DND-41 (cell line): ENCODE results near the gene GPC6.

ENCODE experiments used
- ATAC-seq: fragments of 200-7000 bp; cut with Tn5 transposase; 3 replicates; pipeline ENCODE4 v1.9.1; 2021; ENCODE audit warnings: low read depth; ENCODE audit not compliant: insufficient read depth
- DNase-seq: peaks from one replicate; pipeline ENCODE4 v3.0.0-alpha.2; 2020
- H2AFZ ChIP-seq: 2 replicates; pipeline ENCODE4 v1.6.0; 2012; ENCODE audit warnings: low read depth, low read length
- H3K27ac ChIP-seq: 2 replicates; pipeline ENCODE4 v1.5.1; 2012; ENCODE audit warnings: low read length, inconsistent platforms
- H3K27me3 ChIP-seq: fragments of 200-600 bp; sonication (generic); 2 replicates; pipeline ENCODE4 v1.6.0; 2012; ENCODE audit warnings: low read length, mild to moderate bottlenecking, inconsistent platforms; ENCODE audit not compliant: insufficient read depth, poor library complexity
- H3K36me3 ChIP-seq: 2 replicates; pipeline ENCODE4 v1.5.1; 2012; ENCODE audit warnings: low read length, inconsistent platforms; ENCODE audit not compliant: insufficient read depth
- H3K4me1 ChIP-seq: 2 replicates; pipeline ENCODE4 v1.5.1; 2012; ENCODE audit warnings: mild to moderate bottlenecking, low read length; ENCODE audit not compliant: insufficient read depth
- H3K4me2 ChIP-seq: 2 replicates; pipeline ENCODE4 v1.6.0; 2012; ENCODE audit warnings: mild to moderate bottlenecking, moderate library complexity, low read length, inconsistent platforms; ENCODE audit not compliant: insufficient read depth
- H3K4me3 ChIP-seq, 2 experiments: fragments of 200-600 bp in 1 of 2; shearing (Covaris generic) in 1 of 2; 2 replicates each; pipeline ENCODE4 v1.5.1; 2012 to 2016; ENCODE audit warnings: inconsistent platforms in 2 of 2, low read length in 2 of 2, mild to moderate bottlenecking in 2 of 2, low read depth in 1 of 2, moderate library complexity in 1 of 2
- H3K79me2 ChIP-seq: 2 replicates; pipeline ENCODE4 v1.6.0; 2012; ENCODE audit warnings: low read length, inconsistent platforms; ENCODE audit not compliant: insufficient read depth
- H3K9ac ChIP-seq: 2 replicates; pipeline ENCODE4 v1.6.0; 2012; ENCODE audit warnings: low read depth, mild to moderate bottlenecking, inconsistent platforms, low read length, moderate library complexity
- H3K9me3 ChIP-seq: 2 replicates; pipeline ENCODE4 v1.5.1; 2012; ENCODE audit warnings: low read length, moderate library complexity, mild to moderate bottlenecking, inconsistent platforms; ENCODE audit not compliant: insufficient read depth, severe bottlenecking
- H4K20me1 ChIP-seq: 2 replicates; pipeline ENCODE4 v1.6.0; 2012; ENCODE audit warnings: low read length; ENCODE audit not compliant: insufficient read depth
- CTCF ChIP-seq: IDR thresholded peaks from 2 replicates; pipeline ENCODE4 v1.5.1; 2012; ENCODE audit warnings: borderline replicate concordance, low read length, moderate library complexity, mild to moderate bottlenecking; ENCODE audit not compliant: poor library complexity, severe bottlenecking; ENCODE audit errors: extremely low read depth
- EZH2 ChIP-seq: IDR thresholded peaks from 3 replicates; pipeline ENCODE4 v1.6.1; 2012; ENCODE audit warnings: borderline replicate concordance, low read depth, mild to moderate bottlenecking, moderate library complexity, low read length, inconsistent platforms; ENCODE audit not compliant: severe bottlenecking

Gene GPC6

GRCh38 chr13:94415500-94416237 lies 1189.1 kb downstream of the GPC6 start:
- Histone ChIP-seq H3K4me3 (no peak overlapping the region), H3K27me3 (peaks cover 3% of the 10 kb centered on the region), H3K9ac (no peak overlapping the region), H3K9me3 (peaks cover 3% of the 10 kb centered on the region), H2AFZ (no peak overlapping the region), H3K4me2 (no peak overlapping the region), H3K27ac (no peak overlapping the region), H3K79me2 (no peaks in the 10 kb centered on the region), H3K36me3 (no peaks in the 10 kb centered on the region), H3K4me1 (no peaks in the 10 kb centered on the region), H4K20me1 (no peaks in the 10 kb centered on the region)
- no peak for ATAC-seq
- TF ChIP-seq EZH2 (no peak), CTCF (no peak)
- DNase-seq, result no peak

- no peaks in the 10 kb centered on the region for H4K20me1 ChIP-seq
- no peak for DNase-seq
- no peak overlapping the region for H2AFZ ChIP-seq
These were observed 1190.0 kb downstream of the GPC6 start for GRCh38 chr13:94416454-94417080.

GRCh38 chr13:94417294-94417693 lies 1190.7 kb downstream of the GPC6 start:
- DNase-seq (no peak), ATAC-seq (no peak)
- Histone ChIP-seq H4K20me1 (no peaks in the 10 kb centered on the region), H3K9ac (no peak overlapping the region), H3K4me1 (no peaks in the 10 kb centered on the region), H3K4me3 (no peak overlapping the region), H3K79me2 (no peaks in the 10 kb centered on the region), H3K27me3 (peaks cover 3% of the 10 kb centered on the region), H2AFZ (no peak overlapping the region), H3K36me3 (no peaks in the 10 kb centered on the region), H3K4me2 (no peak overlapping the region), H3K9me3 (peaks cover 3% of the 10 kb centered on the region), H3K27ac (no peak overlapping the region)
- TF ChIP-seq CTCF (no peak), EZH2 (no peak)

More at GRCh38 chr13:94416454-94417080, 1190.0 kb downstream of the GPC6 start:
- H3K4me1 ChIP-seq, result no peaks in the 10 kb centered on the region
- H3K9me3 ChIP-seq, result peaks cover 3% of the 10 kb centered on the region
- no peak overlapping the region for H3K27ac ChIP-seq
- peaks cover 3% of the 10 kb centered on the region for H3K27me3 ChIP-seq
- ATAC-seq, result no peak
- H3K79me2 ChIP-seq, result no peaks in the 10 kb centered on the region
- no peak overlapping the region for H3K9ac ChIP-seq
- H3K36me3 ChIP-seq, result no peaks in the 10 kb centered on the region
- TF ChIP-seq CTCF (peak; percentile 50), EZH2 (no peak)
- no peak overlapping the region for H3K4me2 ChIP-seq
- no peak overlapping the region for H3K4me3 ChIP-seq
